Subcutaneous adipose tissue (tissue), 4 donors: ENCODE measurements around the gene IFNGR1. TPM values are rescaled to one million over a fixed set of nuclear protein-coding genes. Genes with fewer than 3 reads are reported as not detected.

Experiments used
- CTCF ChIP-seq: fragments of 450-650 bp; IDR thresholded peaks from one replicate; pipeline ENCODE4 v1.5.1; 2016; ENCODE audit warnings: low read depth, mild to moderate bottlenecking, control low read depth, antibody characterized with exemption, moderate library complexity
- total RNA-seq, 4 donors: library from RNA; depleted of rRNA; stranded (reverse); fragments of >200 nt; gene quantifications; one replicate each; pipeline ENCODE4 v1.1.0, GENCODE V29; 2016

The IFNGR1 gene
- total RNA-seq, 4 donors from 2014 or later = 174 to 297 (median 208) TPM

GRCh38 chr6:137163732-137164318 lies 55.4 kb downstream of the IFNGR1 start:
- no peak for TF ChIP-seq CTCF

GRCh38 chr6:137162692-137163306 lies 56.4 kb downstream of the IFNGR1 start:
- no peak for TF ChIP-seq CTCF

- no peak for TF ChIP-seq CTCF
Observed at GRCh38 chr6:137161949-137162348, 57.2 kb downstream of the IFNGR1 start.

GRCh38 chr6:137160763-137161162 lies 58.4 kb downstream of the IFNGR1 start:
- TF ChIP-seq CTCF = no peak

- TF ChIP-seq CTCF = no peak
Observed at GRCh38 chr6:137159912-137160311, 59.3 kb downstream of the IFNGR1 start.

GRCh38 chr6:137157601-137158000 lies 61.6 kb downstream of the IFNGR1 start:
- TF ChIP-seq CTCF = no peak

- no peak for TF ChIP-seq CTCF
Observed at GRCh38 chr6:137156650-137157049, 62.5 kb downstream of the IFNGR1 start.
